H54 (cell line): Measurements from ENCODE around the gene NPAS2.

ENCODE experiments used
- DNase-seq: peaks from one replicate; pipeline ENCODE4 v3.0.0; 2011; ENCODE audit warnings: low spot score, mixed read lengths; ENCODE audit not compliant: insufficient read length
- FAIRE-seq: peaks from 3 replicates; lab custom pipeline; 2011; peaks lifted over from hg19 to GRCh38; lab: Jason Lieb, UNC
- POLR2A ChIP-seq: IDR thresholded peaks from 2 replicates; pipeline ENCODE4 v1.6.1; 2011; ENCODE audit warnings: low read depth, mild to moderate bottlenecking, low read length

Gene NPAS2

GRCh38 chr2:101003278-101003775, 183.4 kb downstream of the NPAS2 start:
- DNase-seq (no peak), FAIRE-seq (no peak)
- no peak for TF ChIP-seq POLR2A

- TF ChIP-seq POLR2A = no peak
- FAIRE-seq (no peak), DNase-seq (no peak)
These were observed 184.8 kb downstream of the NPAS2 start for GRCh38 chr2:101004620-101005325.

GRCh38 chr2:101006065-101006715, 186.3 kb downstream of the NPAS2 start:
- FAIRE-seq (no peak), DNase-seq (no peak)
- no peak for TF ChIP-seq POLR2A

- DNase-seq (no peak), FAIRE-seq (no peak)
- TF ChIP-seq POLR2A = no peak
These were observed 187.7 kb downstream of the NPAS2 start for GRCh38 chr2:101007415-101008345.

GRCh38 chr2:101011152-101011551, 191.2 kb downstream of the NPAS2 start:
- FAIRE-seq (no peak), DNase-seq (no peak)
- TF ChIP-seq POLR2A = no peak

- no peak for TF ChIP-seq POLR2A
- FAIRE-seq = no peak
- DNase-seq = no peak
These were observed 192.2 kb downstream of the NPAS2 start for GRCh38 chr2:101012054-101012705.

- no peak for TF ChIP-seq POLR2A
- DNase-seq = no peak
- FAIRE-seq = peak; percentile 88
These were observed 192.8 kb downstream of the NPAS2 start for GRCh38 chr2:101012706-101013181.

GRCh38 chr2:101014264-101014857, 194.4 kb downstream of the NPAS2 start:
- DNase-seq (no peak), FAIRE-seq (no peak)
- no peak for TF ChIP-seq POLR2A

- no peak for TF ChIP-seq POLR2A
- FAIRE-seq = no peak
- DNase-seq = no peak
These were observed 197.4 kb downstream of the NPAS2 start for GRCh38 chr2:101017371-101017770.

- FAIRE-seq = no peak
- no peak for DNase-seq
- TF ChIP-seq POLR2A = no peak
These were observed 199.0 kb downstream of the NPAS2 start for GRCh38 chr2:101018934-101019333.

- FAIRE-seq (no peak), DNase-seq (no peak)
- TF ChIP-seq POLR2A = no peak
These were observed 202.3 kb downstream of the NPAS2 start for GRCh38 chr2:101022221-101022620.

- no peak for DNase-seq
- TF ChIP-seq POLR2A = no peak
- no peak for FAIRE-seq
These were observed 203.6 kb downstream of the NPAS2 start for GRCh38 chr2:101023327-101024107.
